ENCODE measurements around the gene VSX1.

DNA sequence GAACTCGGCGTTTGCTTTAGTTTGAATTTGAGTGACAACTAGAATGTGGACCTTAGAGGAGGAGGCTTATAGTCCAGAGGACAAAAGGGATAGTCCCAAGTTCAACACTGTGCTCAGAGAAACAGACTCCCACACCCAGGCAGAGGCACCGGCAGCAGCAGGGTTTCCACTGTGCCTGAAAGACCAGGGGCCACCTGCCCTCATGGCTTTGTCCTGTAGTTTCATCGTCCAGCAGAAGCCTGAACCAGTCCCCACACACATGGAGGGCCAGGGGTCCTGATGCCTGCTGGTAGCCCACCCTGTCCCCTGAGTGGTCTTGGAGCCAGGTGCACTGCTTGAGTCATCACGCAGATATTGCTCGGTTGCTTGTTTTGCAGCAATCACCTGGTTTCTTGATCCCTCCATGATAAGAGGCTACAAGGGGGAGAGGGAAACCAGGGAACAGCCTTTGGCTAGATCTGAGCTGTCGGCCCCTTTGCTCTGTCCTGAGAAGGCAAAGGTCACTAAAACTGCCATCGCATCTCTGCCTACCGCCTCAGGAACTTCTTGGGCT is 16.8 kb downstream of the VSX1 start:
- TF ChIP-seq, protein P1, sequence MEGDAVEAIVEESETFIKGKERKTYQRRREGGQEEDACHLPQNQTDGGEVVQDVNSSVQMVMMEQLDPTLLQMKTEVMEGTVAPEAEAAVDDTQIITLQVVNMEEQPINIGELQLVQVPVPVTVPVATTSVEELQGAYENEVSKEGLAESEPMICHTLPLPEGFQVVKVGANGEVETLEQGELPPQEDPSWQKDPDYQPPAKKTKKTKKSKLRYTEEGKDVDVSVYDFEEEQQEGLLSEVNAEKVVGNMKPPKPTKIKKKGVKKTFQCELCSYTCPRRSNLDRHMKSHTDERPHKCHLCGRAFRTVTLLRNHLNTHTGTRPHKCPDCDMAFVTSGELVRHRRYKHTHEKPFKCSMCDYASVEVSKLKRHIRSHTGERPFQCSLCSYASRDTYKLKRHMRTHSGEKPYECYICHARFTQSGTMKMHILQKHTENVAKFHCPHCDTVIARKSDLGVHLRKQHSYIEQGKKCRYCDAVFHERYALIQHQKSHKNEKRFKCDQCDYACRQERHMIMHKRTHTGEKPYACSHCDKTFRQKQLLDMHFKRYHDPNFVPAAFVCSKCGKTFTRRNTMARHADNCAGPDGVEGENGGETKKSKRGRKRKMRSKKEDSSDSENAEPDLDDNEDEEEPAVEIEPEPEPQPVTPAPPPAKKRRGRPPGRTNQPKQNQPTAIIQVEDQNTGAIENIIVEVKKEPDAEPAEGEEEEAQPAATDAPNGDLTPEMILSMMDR (optimal IDR thresholded peaks at IDR 0.05 in 1 of 3, IDR thresholded peaks at IDR 0.05 in 1 of 3, conservative IDR thresholded peaks at IDR 0.05 in 1 of 3; ENCODE audit: extremely low read depth in 1 of 3, insufficient read depth in 2 of 3, low read length in 3 of 3), result no peak
- TF ChIP-seq EZH2 (IDR thresholded peaks at IDR 0.05; ENCODE audit: low read length), result no peak
